HUES6 (cell line): ENCODE results near the gene PRMT2.

ENCODE experiments used
- H3K27ac ChIP-seq: 2 replicates; pipeline ENCODE4 v1.7.0; 2013; ENCODE audit warnings: low read depth, mild to moderate bottlenecking, low read length, inconsistent platforms
- H3K27me3 ChIP-seq: 2 replicates; pipeline ENCODE4 v1.6.1; 2013; ENCODE audit warnings: low read length; ENCODE audit not compliant: control insufficient read depth, insufficient read depth
- H3K36me3 ChIP-seq: 2 replicates; pipeline ENCODE4 v1.6.1; 2013; ENCODE audit warnings: low read length; ENCODE audit not compliant: control insufficient read depth, insufficient read depth
- H3K4me1 ChIP-seq: 2 replicates; pipeline ENCODE4 v1.6.1; 2013; ENCODE audit warnings: low read length; ENCODE audit not compliant: control insufficient read depth, insufficient read depth
- H3K4me3 ChIP-seq: 2 replicates; pipeline ENCODE4 v1.5.1; 2013; ENCODE audit warnings: low read depth, low read length
- H3K9ac ChIP-seq: one replicate; pipeline ENCODE4 v1.6.1; 2013; ENCODE audit warnings: mild to moderate bottlenecking, low read length
- H3K9me3 ChIP-seq: 2 replicates; pipeline ENCODE4 v1.6.1; 2013; ENCODE audit warnings: low read depth, low read length; ENCODE audit not compliant: control insufficient read depth, insufficient read depth

Gene PRMT2

DNA sequence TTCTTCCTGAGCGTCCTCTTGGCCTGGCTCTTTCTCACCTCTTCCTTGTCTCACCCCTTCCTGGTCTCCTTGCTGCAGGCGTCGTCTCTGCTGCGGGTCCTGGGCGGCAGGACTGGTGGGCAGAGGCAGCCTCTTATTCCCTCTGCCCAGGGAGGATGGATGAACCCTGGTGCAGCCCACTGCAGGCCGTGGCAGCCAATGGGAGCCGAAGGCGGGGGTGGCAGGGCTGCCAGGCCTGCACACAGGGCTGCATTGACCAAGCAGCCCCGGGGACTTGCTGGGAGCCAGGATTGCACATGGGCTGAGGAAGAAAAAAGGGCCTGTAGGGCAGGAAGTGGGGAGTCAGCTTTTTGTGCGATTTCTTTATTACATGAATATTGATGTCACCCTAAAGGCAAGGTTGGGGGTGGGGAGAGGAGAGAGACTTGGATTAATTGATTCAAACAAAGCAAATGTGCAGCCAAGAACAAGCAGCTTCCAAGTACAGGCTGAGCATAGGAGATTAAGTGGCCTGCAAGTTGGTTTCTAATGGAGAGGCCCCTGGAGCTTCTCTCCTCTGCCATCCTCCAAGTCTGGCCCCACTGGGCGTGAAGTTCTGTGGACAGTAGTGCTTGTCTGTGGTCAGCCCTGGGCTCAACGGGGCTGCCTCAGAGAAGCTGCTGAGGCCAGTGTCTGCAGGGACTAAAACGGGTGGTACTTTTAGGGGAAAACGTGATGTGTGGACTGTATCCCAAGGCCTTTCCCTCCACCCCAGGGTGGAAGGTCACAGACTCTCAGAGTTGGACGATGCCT lies 30.3 kb upstream of the PRMT2 start, which contains the start of gene S100B:
Gene S100B (minus strand): TSS at position 108 of the 792 bp plus-strand sequence. CDS start 2,667 bp downstream, outside the sequence.
- Histone ChIP-seq H3K4me1 (peaks cover 10% of the 10 kb centered on the region; the same call in 1 of the 2 replicates), H3K9me3 (no peaks in the 10 kb centered on the region), H3K9ac (no peak within 1 kb of the TSS), H3K27ac (no peak within 1 kb of the TSS), H3K27me3 (no peaks in the 10 kb centered on the region), H3K4me3 (no peak within 1 kb of the TSS), H3K36me3 (no peaks in the 10 kb centered on the region)

GRCh38 chr21:46605767-46606426 lies 29.6 kb upstream of the PRMT2 start:
- peaks cover 10% of the 10 kb centered on the region; the same call in 1 of the 2 replicates for H3K4me1 ChIP-seq
- H3K4me3 ChIP-seq = no peak overlapping the region
- H3K9me3 ChIP-seq = peaks cover 6% of the 10 kb centered on the region
- H3K27ac ChIP-seq = no peak overlapping the region
- H3K9ac ChIP-seq = no peak overlapping the region
- H3K36me3 ChIP-seq = no peaks in the 10 kb centered on the region
- no peaks in the 10 kb centered on the region for H3K27me3 ChIP-seq

GRCh38 chr21:46606427-46606813 lies 29.1 kb upstream of the PRMT2 start:
- Histone ChIP-seq H3K36me3 (no peaks in the 10 kb centered on the region), H3K27me3 (no peaks in the 10 kb centered on the region), H3K9me3 (peaks cover 6% of the 10 kb centered on the region), H3K9ac (no peak overlapping the region), H3K27ac (no peak overlapping the region), H3K4me1 (peaks cover 10% of the 10 kb centered on the region; the same call in 1 of the 2 replicates), H3K4me3 (no peak overlapping the region)

- peaks cover 10% of the 10 kb centered on the region; the same call in 1 of the 2 replicates for H3K4me1 ChIP-seq
- no peak overlapping the region for H3K27ac ChIP-seq
- peaks cover 6% of the 10 kb centered on the region for H3K9me3 ChIP-seq
- H3K36me3 ChIP-seq = no peaks in the 10 kb centered on the region
- no peak overlapping the region for H3K4me3 ChIP-seq
- H3K27me3 ChIP-seq = no peaks in the 10 kb centered on the region
- no peak overlapping the region for H3K9ac ChIP-seq
Observed at GRCh38 chr21:46607636-46608035, 27.8 kb upstream of the PRMT2 start.

DNA sequence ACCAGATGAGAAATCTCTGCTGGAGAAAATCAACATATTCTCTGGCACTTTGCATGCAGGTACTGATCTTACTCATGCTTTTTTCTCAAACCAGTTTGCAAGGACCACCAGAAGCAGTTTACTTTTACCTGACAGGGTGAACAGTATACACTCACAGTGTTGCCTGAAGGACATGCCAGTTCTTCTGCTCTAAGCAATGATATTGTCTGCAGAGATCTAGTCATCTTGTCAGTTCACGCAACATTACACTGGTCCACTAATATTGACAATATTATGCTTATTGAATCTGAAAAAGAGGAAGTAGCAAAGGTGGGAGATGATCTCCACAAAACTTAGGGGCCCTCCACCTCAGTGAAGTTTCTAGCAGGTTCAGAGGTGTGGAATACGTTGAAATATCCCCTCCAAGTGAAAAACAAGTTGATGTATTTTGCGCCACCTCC lies 26.8 kb upstream of the PRMT2 start:
- Histone ChIP-seq H3K4me3 (no peak overlapping the region), H3K27me3 (no peaks in the 10 kb centered on the region), H3K27ac (no peak overlapping the region), H3K9me3 (peaks cover 6% of the 10 kb centered on the region), H3K4me1 (peaks cover 10% of the 10 kb centered on the region; the same call in 1 of the 2 replicates), H3K36me3 (no peaks in the 10 kb centered on the region), H3K9ac (no peak overlapping the region)

GRCh38 chr21:46610018-46610701 lies 25.3 kb upstream of the PRMT2 start:
- H3K27ac ChIP-seq = no peak overlapping the region
- peaks cover 6% of the 10 kb centered on the region for H3K9me3 ChIP-seq
- no peak overlapping the region for H3K4me3 ChIP-seq
- no peaks in the 10 kb centered on the region for H3K27me3 ChIP-seq
- H3K9ac ChIP-seq = no peak overlapping the region
- H3K4me1 ChIP-seq = 0 out of 2 replicates have a peak, but pooled peaks cover 5% of the 10 kb centered on the region
- no peaks in the 10 kb centered on the region for H3K36me3 ChIP-seq

DNA sequence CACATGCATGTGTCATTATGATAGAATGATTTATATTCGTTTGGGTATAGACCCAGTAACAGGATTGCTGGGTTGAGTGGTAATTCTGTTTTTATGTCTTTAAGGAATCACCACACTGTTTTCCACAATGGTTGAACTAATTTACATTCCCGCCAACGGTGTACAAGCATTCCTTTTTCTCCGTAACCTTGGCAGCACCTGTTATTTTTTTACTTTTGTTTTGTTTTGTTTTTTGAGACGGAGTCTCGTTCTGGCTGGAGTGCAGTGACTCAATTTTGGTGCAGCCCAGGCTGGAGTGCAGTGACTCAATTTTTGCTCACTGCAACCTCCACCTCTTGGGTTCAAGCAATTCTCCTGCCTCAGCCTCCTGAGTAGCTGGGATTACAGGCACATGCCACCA lies 22.1 kb upstream of the PRMT2 start:
- Histone ChIP-seq H3K9me3 (peaks cover 6% of the 10 kb centered on the region), H3K9ac (no peak overlapping the region), H3K36me3 (no peaks in the 10 kb centered on the region), H3K27me3 (no peaks in the 10 kb centered on the region), H3K4me1 (no peaks in the 10 kb centered on the region), H3K4me3 (no peak overlapping the region), H3K27ac (no peak overlapping the region)

GRCh38 chr21:46616050-46616449 lies 19.4 kb upstream of the PRMT2 start:
- Histone ChIP-seq H3K4me3 (no peak overlapping the region), H3K36me3 (no peaks in the 10 kb centered on the region), H3K9me3 (no peaks in the 10 kb centered on the region), H3K4me1 (no peaks in the 10 kb centered on the region), H3K27me3 (no peaks in the 10 kb centered on the region), H3K27ac (no peak overlapping the region), H3K9ac (no peak overlapping the region)

DNA sequence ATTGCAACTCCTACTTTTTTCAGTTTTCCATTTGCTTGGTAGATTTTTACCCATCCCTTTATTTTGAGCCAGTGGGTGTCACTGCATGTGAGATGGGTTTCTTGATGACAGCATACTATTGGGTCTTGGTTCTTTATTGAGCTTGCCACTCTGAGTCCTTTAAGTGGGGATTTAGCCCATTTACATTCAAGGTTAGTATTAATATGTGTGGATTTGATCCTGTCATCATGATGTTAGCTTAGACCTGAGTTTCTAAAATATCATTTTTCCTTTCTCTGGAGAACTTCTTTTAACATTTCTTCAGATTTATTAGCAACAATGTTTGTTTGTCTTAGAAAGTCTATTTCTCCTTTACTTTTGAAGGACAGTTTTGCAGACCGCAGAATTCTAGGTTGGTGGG lies 18.8 kb upstream of the PRMT2 start:
- Histone ChIP-seq H3K9me3 (no peaks in the 10 kb centered on the region), H3K27ac (no peak overlapping the region), H3K4me1 (no peaks in the 10 kb centered on the region), H3K9ac (no peak overlapping the region), H3K27me3 (no peaks in the 10 kb centered on the region), H3K4me3 (no peak overlapping the region), H3K36me3 (no peaks in the 10 kb centered on the region)

- no peak overlapping the region for H3K4me3 ChIP-seq
- H3K27me3 ChIP-seq = no peaks in the 10 kb centered on the region
- no peaks in the 10 kb centered on the region for H3K9me3 ChIP-seq
- no peak overlapping the region for H3K9ac ChIP-seq
- H3K36me3 ChIP-seq = no peaks in the 10 kb centered on the region
- H3K4me1 ChIP-seq = no peaks in the 10 kb centered on the region
- H3K27ac ChIP-seq = no peak overlapping the region
Observed at GRCh38 chr21:46617267-46618051, 18.0 kb upstream of the PRMT2 start.
